ENCODE data around the gene EIF3A. TPM values are rescaled to one million over a fixed set of nuclear protein-coding genes. Genes with fewer than 3 reads are reported as not detected.
"Not testable (repeated sequence)": the region's sequence is repeated elsewhere in the genome, so short reads cannot be mapped to it uniquely, and the experiment has no call there.

Gene EIF3A
- total RNA-seq, 2 donors from 2014 or later = 146 to 214 TPM

- not testable (repeated sequence) for ATAC-seq; DNase-seq (ENCODE audit: low spot score); H3K9me3 Mint-ChIP-seq; H3K27ac Mint-ChIP-seq; H3K27me3 Mint-ChIP-seq; H3K36me3 Mint-ChIP-seq
- Mint-ChIP-seq H3K4me3 (peak overlapping the region; percentile 87), H3K4me1 (ENCODE audit: low read depth in 2 of 2) (peaks cover 12 to 18% of the 10 kb centered on the region in 2 donors)
Measured at GRCh38 chr10:119105899-119106298, 25.3 kb upstream of the EIF3A start.

DNA sequence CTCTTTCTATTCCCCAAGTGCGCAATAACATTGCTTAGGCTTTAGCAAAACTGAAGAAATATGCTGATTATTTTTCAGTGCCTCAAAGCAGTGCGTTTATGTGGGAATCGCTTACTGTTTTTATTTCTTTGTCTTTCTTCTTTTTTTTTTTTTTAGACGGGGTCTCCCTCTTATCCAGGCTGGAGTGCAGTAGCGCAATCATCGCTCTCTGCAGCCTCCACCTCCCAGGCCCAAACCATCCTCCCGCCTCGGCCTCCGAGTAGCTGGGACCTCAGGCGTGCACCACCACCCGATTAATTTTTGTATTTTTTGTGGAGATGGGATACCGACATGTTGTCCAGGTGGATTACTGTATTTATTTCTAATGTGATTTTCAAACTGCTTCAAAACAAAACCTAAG, 24.5 kb upstream of the EIF3A start:
- Mint-ChIP-seq H3K27me3 (no peaks in the 10 kb centered on the region), H3K4me1 (ENCODE audit: low read depth in 2 of 2) (peaks cover 18 to 24% of the 10 kb centered on the region in 2 donors), H3K4me3 (peak overlapping the region; percentile 87), H3K27ac (peak overlapping the region; percentile 24 to 62), H3K36me3 (no peaks in the 10 kb centered on the region), H3K9me3 (no peaks in the 10 kb centered on the region)
- DNase-seq (ENCODE audit: low spot score) (no peak), ATAC-seq (no peak)

GRCh38 chr10:119104654-119105015, 24.0 kb upstream of the EIF3A start:
- H3K4me3 Mint-ChIP-seq = peak overlapping the region; percentile 87
- no peak for DNase-seq (ENCODE audit: low spot score)
- H3K27ac Mint-ChIP-seq = no peak overlapping the region
- H3K4me1 Mint-ChIP-seq (ENCODE audit: low read depth in 2 of 2) = peaks cover 19 to 24% of the 10 kb centered on the region in 2 donors
- no peaks in the 10 kb centered on the region for H3K27me3 Mint-ChIP-seq
- no peaks in the 10 kb centered on the region for H3K9me3 Mint-ChIP-seq
- H3K36me3 Mint-ChIP-seq = no peaks in the 10 kb centered on the region
- ATAC-seq = no peak

GRCh38 chr10:119103903-119104653, 23.5 kb upstream of the EIF3A start, which contains the start of gene DENND10:
Gene DENND10 (plus strand): TSS chr10:119104113. CDS start chr10:119104143, 30 bp downstream.
- Mint-ChIP-seq H3K27ac (peak within 1 kb of the TSS; percentile 19 to 56), H3K9me3 (no peaks in the 10 kb centered on the region), H3K27me3 (no peaks in the 10 kb centered on the region), H3K4me1 (ENCODE audit: low read depth in 2 of 2) (peaks cover 19 to 24% of the 10 kb centered on the region in 2 donors), H3K4me3 (peak within 1 kb of the TSS; percentile 87), H3K36me3 (no peaks in the 10 kb centered on the region)
- DNase-seq (ENCODE audit: low spot score) (peak; percentile 83), ATAC-seq (peak; percentile 94 to 95)

- Mint-ChIP-seq H3K4me3 (peak overlapping the region; percentile 70), H3K27me3 (no peaks in the 10 kb centered on the region), H3K27ac (peak overlapping the region; percentile 19 to 56), H3K36me3 (no peaks in the 10 kb centered on the region), H3K4me1 (ENCODE audit: low read depth in 2 of 2) (peaks cover 19 to 24% of the 10 kb centered on the region in 2 donors), H3K9me3 (no peaks in the 10 kb centered on the region)
- ATAC-seq (no peak), DNase-seq (ENCODE audit: low spot score) (no peak)
Measured at GRCh38 chr10:119103241-119103902, 22.8 kb upstream of the EIF3A start.

DNA sequence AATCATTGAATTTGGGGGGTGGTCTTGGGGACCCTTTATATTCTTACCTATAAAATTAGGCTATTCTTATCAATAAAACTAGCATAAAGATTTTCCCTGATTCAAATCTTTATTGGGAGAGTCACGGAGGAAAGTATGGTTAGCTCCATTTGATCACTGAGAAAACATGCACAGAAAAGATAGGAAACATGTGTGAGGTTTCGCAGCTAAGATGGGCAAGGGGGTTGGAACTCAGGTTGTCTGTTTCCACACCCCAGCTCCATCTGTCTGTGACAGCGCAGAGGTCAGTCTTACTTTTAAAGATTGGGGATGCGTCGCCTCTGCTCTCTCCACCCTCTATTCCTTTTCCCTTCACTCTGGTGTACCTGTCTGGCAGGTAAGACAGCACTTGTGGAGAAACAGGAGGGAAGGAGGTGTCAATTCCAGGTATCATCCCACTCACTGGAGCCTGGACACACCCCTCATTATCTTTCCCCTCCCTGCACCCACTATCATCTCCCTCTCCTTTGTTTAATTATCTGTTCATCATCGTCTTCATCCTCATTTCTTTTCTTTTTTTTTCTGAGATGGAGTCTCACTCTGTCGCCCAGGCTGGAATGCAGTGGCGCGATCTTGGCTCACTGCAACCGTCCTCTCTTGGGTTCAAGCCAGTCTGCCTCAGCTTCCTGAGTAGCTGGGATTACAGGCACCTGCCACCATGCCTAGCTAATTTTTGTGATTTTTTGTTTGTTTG, 20.9 kb upstream of the EIF3A start:
- DNase-seq (ENCODE audit: low spot score) (no peak), ATAC-seq (no peak)
- Mint-ChIP-seq H3K9me3 (no peaks in the 10 kb centered on the region), H3K4me3 (no peak overlapping the region), H3K36me3 (no peaks in the 10 kb centered on the region), H3K27me3 (no peaks in the 10 kb centered on the region), H3K27ac (peak overlapping the region; percentile 6 to 20), H3K4me1 (ENCODE audit: low read depth in 2 of 2) (peaks cover 19 to 24% of the 10 kb centered on the region in 2 donors)

GRCh38 chr10:119100434-119101238, 20.0 kb upstream of the EIF3A start:
- H3K9me3 Mint-ChIP-seq = no peaks in the 10 kb centered on the region
- DNase-seq (ENCODE audit: low spot score) (no peak), ATAC-seq (no peak)
- H3K27me3 Mint-ChIP-seq = no peaks in the 10 kb centered on the region
- H3K4me3 Mint-ChIP-seq = no peak overlapping the region
- H3K27ac Mint-ChIP-seq = peak overlapping the region; percentile 8 to 48
- H3K4me1 Mint-ChIP-seq (ENCODE audit: low read depth in 2 of 2) = peaks cover 24 to 33% of the 10 kb centered on the region in 2 donors
- H3K36me3 Mint-ChIP-seq = no peaks in the 10 kb centered on the region

- ATAC-seq (no peak), DNase-seq (ENCODE audit: low spot score) (no peak)
- no peak overlapping the region for H3K27ac Mint-ChIP-seq
- peaks cover 22 to 30% of the 10 kb centered on the region in 2 donors for H3K4me1 Mint-ChIP-seq (ENCODE audit: low read depth in 2 of 2)
- no peak overlapping the region for H3K4me3 Mint-ChIP-seq
- no peaks in the 10 kb centered on the region for H3K9me3 Mint-ChIP-seq
- no peaks in the 10 kb centered on the region for H3K27me3 Mint-ChIP-seq
- no peaks in the 10 kb centered on the region for H3K36me3 Mint-ChIP-seq
Measured at GRCh38 chr10:119098576-119098975, 18.0 kb upstream of the EIF3A start.

DNA sequence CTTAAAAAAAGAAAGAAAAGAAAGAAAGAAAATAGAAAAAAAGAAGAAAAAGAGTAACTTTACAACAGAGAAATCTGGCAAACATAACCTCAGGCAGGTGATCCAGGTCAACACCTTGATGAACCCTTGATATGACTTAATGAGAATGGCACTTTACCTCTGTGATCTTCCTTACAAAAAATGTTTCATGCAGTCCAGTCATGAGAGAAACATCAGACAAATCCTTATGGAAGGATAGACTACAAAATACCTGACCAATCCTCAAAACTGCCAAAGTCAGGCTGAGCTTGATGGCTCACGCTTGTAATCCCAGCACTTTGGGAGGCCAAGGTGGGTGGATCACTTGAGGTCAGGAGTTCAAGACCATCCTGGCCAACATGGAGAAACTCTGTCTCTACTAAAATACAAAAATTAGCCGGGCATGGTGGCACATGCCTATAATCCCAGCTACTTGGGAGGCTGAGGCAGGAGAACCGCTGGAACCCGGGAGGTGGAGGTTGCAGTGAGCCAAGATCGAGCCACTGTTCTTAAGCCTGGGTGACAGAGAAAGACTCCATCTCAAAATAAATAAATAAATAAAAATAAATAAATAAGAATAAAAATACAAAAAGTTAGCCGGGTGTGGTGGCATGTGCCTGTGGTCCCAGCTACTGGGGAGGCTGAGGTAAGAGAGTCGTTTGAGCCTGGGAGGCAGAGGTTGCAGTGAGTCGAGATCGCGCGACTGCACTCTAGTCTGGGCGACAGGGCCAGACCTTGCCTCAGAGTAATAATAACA, 16.2 kb upstream of the EIF3A start:
- not testable (repeated sequence) for H3K4me3 Mint-ChIP-seq
- H3K27ac Mint-ChIP-seq = peak overlapping the region in 1 of 2 donors; percentile 9

GRCh38 chr10:119095640-119096039, 15.0 kb upstream of the EIF3A start:
- no peak overlapping the region for H3K4me3 Mint-ChIP-seq
- no peaks in the 10 kb centered on the region for H3K27me3 Mint-ChIP-seq
- ATAC-seq = no peak
- H3K4me1 Mint-ChIP-seq (ENCODE audit: low read depth in 2 of 2) = peaks cover 28 to 35% of the 10 kb centered on the region in 2 donors
- H3K27ac Mint-ChIP-seq = peak overlapping the region in 1 of 2 donors; percentile 9
- H3K36me3 Mint-ChIP-seq = no peaks in the 10 kb centered on the region
- DNase-seq (ENCODE audit: low spot score) = no peak
- H3K9me3 Mint-ChIP-seq = no peaks in the 10 kb centered on the region

More for the DNA sequence above, 16.2 kb upstream of the EIF3A start:
- H3K27me3 Mint-ChIP-seq; H3K36me3 Mint-ChIP-seq; ATAC-seq; DNase-seq (ENCODE audit: low spot score); H3K9me3 Mint-ChIP-seq: not testable (repeated sequence)
- peaks cover 29 to 35% of the 10 kb centered on the region in 2 donors for H3K4me1 Mint-ChIP-seq (ENCODE audit: low read depth in 2 of 2)

DNA sequence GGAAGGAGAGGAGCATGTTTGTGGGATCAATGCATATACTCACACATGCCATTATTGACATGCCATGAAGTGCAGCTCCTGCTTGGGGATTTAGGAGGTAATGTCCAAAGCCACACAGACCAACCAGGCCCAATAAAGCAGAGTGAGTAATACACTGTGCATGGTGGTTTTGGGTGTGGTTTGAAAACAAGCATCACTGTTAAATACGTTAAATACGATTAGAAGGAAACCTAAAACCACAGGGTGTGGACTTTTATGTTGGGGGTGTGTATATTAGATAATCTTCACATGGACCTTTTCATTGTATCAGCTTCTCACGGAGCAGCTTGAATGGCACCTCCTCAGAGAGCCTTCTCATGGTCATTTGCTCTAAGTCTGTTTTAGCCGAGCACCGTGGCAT, 10.4 kb upstream of the EIF3A start:
- Mint-ChIP-seq H3K27ac (peak overlapping the region; percentile 24 to 70), H3K27me3 (no peaks in the 10 kb centered on the region), H3K4me1 (ENCODE audit: low read depth in 2 of 2) (peaks cover 39 to 42% of the 10 kb centered on the region in 2 donors), H3K4me3 (peak overlapping the region; percentile 58), H3K36me3 (no peaks in the 10 kb centered on the region), H3K9me3 (peaks cover 4% of the 10 kb centered on the region)
- DNase-seq (ENCODE audit: low spot score) (no peak), ATAC-seq (peak; percentile 82 to 92)

GRCh38 chr10:119090026-119090795, 9.6 kb upstream of the EIF3A start:
- Mint-ChIP-seq H3K27ac (peak overlapping the region; percentile 24 to 70), H3K4me3 (peak overlapping the region; percentile 58), H3K36me3 (no peaks in the 10 kb centered on the region), H3K4me1 (ENCODE audit: low read depth in 2 of 2) (peaks cover 36 to 38% of the 10 kb centered on the region in 2 donors), H3K27me3 (no peaks in the 10 kb centered on the region), H3K9me3 (peaks cover 4% of the 10 kb centered on the region)
- DNase-seq (ENCODE audit: low spot score) = no peak
- peak; percentile 52 to 74 for ATAC-seq

Data from natural killer cell treated with Interleukin-12 subunit alpha and Interleukin-12 subunit beta and Interleukin-15 and Interleukin-18, amount 100 ng/mL, for 72 hours (primary cell).